GM18499 (cell line): ENCODE measurements around the gene CPS1.
A peak's percentile ranks its signal among the peaks of the same experiment; 100 is the strongest.

Experiments used
- ATAC-seq: cut with Tn5 transposase; IDR thresholded peaks from one replicate; pipeline ENCODE4 v1.9.1; 2021; ENCODE audit warnings: moderate number of reproducible peaks; ENCODE audit not compliant: insufficient read depth, unreplicated experiment

CPS1 gene

DNA sequence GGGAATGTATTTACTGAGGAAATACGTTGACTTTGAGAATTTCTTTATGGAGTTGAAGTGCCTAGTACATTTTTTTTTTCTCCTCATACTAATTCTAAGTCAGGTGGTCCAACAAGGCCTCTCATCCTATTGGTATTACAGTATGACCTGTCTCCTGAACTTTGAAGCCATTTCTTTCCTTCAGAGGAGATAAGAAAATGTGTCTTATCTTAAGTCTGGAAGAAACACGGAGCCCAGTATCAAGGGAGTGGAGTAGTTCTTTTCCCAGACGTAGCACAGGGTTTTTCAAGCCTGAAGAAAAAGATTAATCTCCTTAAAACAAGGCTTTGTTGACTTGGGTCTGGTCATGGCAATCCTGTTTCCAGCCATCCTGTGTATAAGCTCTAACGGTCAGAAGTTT lies 11.6 kb upstream of the CPS1 start:
- ATAC-seq = no peak

GRCh38 chr2:210546424-210547208 lies 9.8 kb upstream of the CPS1 start:
- ATAC-seq = no peak

- ATAC-seq = no peak
These were observed 8.4 kb upstream of the CPS1 start for GRCh38 chr2:210548031-210548430.

DNA sequence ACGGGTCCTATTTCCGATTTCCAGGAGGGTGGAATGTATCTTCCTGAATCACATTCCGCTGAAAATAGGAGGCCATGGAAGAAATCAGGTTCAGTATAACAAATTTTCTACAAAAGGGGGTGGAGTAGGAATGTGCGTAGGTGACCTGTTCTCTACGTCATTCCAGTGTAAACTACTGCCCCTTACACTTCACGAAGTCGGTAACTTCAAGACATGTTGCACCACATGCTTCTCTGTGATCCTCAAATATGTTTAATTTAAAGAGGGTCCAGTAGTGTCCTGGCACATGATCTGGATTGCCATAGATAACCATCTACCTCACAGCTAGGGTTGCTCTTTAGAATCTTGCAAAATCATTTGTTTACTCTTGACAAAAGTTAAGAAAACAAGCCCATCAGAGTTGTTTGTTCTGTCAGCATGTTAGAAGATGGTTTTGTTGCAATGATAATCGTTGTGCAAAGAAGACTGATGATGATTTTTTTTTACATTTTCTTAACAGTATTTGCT lies 7.5 kb upstream of the CPS1 start:
- no peak for ATAC-seq

DNA sequence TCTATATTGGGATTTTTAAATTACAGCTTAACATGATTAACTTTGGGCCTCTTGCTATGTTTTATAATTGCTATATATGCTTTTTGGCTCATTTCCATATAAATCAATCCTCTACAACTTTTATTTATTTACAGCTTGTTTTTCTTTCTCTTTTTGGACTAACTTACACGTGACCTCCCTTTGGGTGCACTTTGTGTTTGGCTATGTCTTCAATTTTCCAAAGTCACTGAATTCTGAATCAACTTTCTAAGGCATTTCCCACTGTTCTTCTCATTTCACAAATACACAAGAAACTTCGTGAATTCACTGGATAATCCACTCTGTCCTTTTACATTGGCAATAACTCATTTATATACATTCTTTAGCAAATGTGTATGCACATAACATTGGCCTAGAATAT lies 5.4 kb upstream of the CPS1 start:
- no peak for ATAC-seq

DNA sequence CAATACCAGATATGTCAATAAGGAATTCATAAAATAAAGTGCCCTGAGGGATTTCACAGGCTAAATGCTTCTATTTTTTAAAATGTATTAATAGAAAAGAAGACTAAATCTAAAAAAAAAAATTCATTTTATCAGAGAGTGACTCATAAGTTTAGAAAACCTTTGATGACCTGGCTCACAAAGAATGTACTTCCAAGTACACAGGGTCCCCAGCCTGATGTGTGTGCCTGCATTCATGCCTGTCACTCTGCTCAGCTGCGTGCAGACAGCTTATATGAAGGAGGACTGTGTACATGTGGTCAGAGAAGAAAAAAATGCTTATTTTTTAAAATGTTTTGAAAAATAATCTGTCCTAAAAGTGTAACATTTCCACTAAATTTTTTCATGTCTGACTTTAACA lies 3.0 kb upstream of the CPS1 start:
- no peak for ATAC-seq

DNA sequence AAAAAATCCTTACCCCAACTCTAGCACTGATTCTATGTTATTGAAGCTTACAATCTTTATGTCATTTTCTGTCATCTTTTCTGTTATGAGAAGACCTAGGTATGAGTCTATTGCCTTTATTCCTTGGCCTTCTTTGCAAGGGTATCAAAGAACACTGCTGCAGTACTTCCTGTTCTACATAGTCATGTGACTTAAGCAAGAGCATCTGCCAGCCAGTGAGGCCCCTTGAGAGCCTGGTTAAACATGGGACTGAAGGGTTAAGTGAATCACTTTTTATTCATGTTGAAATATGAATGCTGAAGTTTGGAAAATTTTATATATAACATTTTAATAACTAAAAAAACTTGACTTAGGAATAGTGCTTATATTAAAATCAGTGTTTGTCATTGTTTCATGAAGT lies 844 bp upstream of the CPS1 start:
- no peak for ATAC-seq

DNA sequence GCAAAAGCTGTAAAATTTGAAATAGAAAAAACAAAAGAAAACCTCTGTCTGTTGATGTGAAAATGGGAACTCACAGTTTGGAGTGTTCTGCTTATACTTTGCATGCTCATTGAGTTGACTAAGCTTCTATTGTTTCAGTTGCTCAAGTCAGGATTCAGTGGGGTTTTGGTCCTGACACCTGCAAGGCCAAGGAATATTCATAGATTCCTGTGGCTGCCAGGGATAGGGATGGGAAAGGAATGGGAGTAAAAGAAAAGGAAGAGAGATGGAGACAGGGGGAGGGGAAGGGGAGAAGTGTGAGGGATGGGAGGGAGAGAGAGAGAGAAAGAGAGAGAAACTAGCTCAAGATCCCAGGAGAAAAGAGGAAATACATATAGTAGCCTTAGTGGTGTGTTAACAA lies 1.3 kb downstream of the CPS1 start:
- no peak for ATAC-seq

DNA sequence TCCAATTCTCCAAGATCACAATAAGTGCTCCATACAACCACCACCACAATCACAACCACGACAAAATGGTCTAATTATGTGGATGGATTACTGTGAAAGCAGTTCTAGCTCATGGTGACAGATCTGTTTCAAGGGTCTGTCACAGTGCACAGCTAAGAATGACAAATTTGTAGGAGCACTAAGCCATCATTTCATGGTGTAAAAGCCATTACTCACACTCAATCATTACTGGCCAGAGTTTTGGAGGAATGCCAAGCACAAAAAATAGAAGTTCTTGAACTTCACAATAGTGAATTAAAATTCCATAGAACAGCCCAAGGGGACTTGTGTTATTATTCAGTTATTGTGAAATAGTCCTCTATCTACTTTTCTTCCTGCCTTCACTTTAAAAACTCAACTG lies 2.3 kb downstream of the CPS1 start:
- ATAC-seq = no peak

GRCh38 chr2:210559182-210559581 lies 2.8 kb downstream of the CPS1 start:
- ATAC-seq = no peak

DNA sequence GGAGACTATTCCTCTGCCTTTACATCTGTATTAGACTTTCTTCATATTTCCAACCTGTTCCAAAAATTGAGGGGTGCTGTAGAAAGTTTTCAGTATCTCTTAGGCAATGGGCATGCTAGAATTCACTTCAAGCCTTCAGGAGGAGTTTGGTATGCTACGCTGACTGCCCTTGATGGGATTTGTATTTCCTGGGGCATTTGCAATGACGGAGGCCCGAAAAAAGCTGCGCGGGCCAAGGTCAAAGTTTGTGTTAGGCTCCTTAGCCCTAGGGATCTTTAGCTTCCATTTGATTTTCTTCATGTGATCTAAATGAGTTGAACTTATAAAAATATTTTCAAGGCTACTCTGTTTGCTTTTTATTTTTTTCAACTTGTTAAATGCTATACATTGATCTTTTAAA lies 5.1 kb downstream of the CPS1 start:
- ATAC-seq = no peak

GRCh38 chr2:210562091-210562490 lies 5.7 kb downstream of the CPS1 start:
- no peak for ATAC-seq

DNA sequence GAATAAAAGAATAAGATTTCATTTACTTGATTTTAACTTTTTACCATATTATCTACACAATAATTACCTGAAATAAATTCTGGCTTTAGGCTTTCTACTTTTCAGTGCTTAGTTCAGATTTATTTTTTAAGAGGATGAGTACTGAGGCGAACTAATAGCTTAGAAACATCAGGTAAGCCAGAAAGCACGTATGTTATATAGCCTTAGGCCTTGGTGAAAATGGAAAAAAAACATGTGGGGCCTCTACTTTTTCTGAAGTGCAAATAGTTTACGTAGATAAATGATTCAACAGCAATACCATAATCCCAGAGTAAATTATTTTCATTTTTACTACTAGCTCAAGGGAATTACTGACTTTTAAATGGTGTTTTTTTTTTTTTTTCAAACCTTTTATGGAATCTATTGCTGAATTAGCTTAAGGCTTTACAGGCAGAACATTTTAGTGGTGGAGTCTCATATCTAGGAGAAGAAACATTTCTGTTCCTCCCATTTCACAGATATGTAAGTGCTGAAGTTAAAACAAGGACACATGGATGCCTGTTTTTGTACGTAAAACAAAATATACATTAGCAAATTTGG lies 6.2 kb downstream of the CPS1 start:
- no peak for ATAC-seq

DNA sequence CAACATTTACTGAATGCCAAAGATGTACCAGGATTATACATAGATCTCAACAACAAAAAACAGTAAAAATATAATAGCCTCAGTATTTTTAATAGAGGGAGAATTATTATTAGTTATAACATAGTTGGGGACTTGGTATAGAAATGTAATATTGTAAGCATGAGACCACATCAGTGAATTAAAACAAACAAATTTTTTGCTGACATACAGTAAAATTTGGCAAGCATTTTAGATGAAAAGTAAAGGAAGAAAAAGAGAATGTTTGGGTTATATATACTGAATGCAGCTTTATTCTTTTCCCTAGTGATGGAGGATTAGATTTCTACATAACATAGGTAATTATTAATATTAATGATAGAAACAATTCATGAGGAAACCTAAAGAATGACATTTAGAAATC lies 10.9 kb downstream of the CPS1 start:
- no peak for ATAC-seq

DNA sequence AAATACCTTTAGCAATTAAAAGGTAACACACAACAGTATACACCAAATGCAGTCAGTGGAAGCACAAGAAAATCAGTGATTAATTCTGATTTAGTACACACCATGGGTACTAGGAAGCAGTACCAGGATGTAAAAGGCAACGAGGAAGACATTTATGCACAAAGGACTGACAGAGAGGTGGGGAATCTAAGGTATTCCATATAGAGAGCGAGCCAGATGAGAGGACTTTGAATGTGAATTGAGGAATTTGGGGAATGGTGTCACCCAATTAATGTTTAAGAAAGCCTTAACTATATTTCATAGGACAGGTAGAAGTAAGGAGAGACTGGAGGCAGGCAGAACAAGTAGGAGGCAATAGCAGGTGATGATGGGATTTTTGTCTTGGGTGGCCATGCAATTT lies 11.7 kb downstream of the CPS1 start:
- ATAC-seq = no peak

DNA sequence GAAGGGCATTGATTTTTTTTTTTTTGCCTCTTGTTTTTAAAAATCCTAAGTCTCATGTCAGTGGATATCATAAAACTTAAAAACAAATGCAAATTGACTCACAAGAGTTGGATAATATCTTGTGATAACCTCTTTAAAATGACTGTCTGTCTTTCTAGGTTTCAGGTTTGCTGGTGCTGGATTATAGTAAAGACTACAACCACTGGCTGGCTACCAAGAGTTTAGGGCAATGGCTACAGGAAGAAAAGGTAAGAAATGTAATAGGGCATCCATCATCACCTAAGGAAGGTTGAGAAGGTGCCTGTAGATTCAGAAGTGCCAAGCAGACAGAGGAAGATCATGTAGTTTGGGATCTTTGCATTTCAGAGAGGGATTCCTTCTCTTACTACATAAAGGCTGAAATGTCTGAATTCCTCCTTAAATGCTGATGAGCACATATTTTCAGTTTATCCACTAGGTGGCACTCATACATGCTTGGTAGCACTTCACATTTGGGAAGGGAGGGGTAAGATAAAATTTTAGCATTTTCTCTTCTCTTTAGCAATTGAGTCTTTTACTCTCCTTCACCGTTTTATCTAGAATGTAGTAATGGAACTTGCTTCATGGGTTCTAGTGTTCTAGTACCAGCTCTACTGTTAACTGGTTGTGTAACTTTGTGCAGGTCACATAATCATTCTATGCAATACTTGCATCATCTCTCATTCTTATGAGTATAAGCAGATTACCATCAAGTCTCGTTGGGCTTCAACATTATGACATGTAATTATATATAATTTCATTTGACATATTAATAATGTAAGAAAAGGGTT lies 21.1 kb downstream of the CPS1 start:
- peak; percentile 89 for ATAC-seq

GRCh38 chr2:210584834-210585233 lies 28.4 kb downstream of the CPS1 start:
- no peak for ATAC-seq

DNA sequence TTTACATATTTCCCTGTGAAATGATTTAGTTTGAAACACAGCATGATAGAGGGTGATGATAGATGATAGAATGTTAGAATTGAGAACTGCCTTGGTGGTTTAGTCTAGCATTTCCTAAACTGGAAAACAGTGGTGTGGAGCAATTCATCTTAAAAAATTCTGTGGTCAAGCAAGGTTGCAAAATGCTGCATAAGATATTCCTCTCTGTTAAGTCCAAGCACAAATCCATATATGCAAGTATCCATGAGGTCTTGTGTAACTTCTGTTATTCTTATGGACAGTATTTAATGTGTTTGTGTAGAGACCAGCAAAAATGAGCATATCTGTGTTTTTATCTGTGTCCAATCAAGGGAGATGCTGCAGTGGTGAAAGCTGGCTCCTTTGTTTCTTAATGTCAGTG lies 30.0 kb downstream of the CPS1 start:
- no peak for ATAC-seq

DNA sequence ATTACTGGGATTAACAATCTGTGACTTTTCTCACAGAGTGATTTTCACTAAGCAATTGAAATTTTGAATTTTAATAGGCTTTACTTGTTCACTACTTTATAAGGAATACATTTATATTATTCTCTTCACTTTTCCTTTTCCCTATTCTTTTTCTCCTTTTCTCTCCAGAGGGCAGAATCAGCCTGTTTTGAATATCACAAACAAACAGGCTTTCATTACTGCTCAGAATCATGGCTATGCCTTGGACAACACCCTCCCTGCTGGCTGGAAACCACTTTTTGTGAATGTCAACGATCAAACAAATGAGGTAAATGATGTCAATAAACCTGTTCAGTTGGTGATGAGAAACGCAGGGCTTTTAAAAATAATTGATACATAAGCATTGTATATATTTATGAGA lies 35.3 kb downstream of the CPS1 start:
- no peak for ATAC-seq

- ATAC-seq = no peak
These were observed 36.3 kb downstream of the CPS1 start for GRCh38 chr2:210592726-210593125.

- no peak for ATAC-seq
These were observed 36.8 kb downstream of the CPS1 start for GRCh38 chr2:210593166-210593565.
